HG03139 (cell line): ENCODE results near the gene MRC2.
"Not testable (repeated sequence)": the region's sequence is repeated elsewhere in the genome, so short reads cannot be mapped to it uniquely, and the experiment has no call there.

Experiments
- ATAC-seq: cut with Tn5 transposase; IDR thresholded peaks from one replicate; pipeline ENCODE4 v1.9.1; 2021; ENCODE audit not compliant: unreplicated experiment

Gene MRC2

DNA sequence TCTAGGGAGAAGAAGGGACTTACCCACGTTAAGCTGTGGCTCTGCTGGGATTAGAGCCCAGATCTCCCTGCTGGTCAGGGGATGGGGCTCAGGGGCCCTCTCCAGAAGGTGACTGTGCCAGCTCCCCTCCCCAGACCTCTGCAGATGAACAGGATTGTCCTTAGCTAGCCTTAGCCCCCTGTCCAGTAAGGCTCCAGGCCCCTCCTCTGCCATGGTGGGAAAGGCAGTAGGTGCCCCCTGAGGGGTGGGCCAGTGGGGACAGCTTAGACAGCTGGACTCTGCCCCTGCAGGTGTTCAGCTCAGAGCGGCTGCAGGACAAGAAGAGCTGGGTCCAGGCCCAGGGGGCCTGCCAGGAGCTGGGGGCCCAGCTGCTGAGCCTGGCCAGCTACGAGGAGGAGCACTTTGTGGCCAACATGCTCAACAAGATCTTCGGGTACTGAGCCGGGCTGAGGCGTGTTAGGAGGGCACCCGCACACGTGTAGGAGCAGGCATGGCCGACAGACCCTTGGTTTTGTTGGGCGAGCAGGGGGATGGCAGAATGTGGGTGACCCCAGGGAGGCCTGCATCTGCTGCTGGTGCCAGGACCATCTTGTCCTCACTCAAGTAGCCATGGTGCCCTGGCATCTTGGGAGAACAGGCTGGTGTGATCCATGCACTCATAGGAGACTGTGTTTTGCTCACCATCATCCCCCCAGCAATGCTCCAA is 50.9 kb downstream of the MRC2 start:
- no peak for ATAC-seq

GRCh38 chr17:62679866-62680377 is 52.5 kb downstream of the MRC2 start:
- ATAC-seq = no peak

DNA sequence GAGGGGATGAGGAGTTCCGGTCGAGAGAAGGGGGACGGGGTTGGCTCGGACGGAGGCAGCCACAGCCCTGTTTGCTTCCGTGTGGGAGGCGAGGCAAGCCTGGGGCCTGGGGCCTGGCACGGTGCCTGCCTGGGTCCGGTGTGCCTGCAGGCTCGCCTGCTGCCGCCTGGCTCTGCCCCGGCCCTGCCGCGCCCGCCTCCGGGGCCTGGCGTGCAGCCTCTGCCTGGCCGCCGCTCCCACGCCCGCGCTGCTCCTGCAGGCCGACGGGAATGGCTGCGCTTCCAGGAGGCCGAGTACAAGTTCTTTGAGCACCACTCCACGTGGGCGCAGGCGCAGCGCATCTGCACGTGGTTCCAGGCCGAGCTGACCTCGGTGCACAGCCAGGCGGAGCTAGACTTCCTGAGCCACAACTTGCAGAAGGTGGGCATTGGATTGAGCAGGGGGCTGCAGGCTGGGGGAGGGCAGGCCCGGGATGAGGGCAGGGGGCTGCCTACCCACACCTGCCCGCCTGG is 53.1 kb downstream of the MRC2 start:
- no peak for ATAC-seq

DNA sequence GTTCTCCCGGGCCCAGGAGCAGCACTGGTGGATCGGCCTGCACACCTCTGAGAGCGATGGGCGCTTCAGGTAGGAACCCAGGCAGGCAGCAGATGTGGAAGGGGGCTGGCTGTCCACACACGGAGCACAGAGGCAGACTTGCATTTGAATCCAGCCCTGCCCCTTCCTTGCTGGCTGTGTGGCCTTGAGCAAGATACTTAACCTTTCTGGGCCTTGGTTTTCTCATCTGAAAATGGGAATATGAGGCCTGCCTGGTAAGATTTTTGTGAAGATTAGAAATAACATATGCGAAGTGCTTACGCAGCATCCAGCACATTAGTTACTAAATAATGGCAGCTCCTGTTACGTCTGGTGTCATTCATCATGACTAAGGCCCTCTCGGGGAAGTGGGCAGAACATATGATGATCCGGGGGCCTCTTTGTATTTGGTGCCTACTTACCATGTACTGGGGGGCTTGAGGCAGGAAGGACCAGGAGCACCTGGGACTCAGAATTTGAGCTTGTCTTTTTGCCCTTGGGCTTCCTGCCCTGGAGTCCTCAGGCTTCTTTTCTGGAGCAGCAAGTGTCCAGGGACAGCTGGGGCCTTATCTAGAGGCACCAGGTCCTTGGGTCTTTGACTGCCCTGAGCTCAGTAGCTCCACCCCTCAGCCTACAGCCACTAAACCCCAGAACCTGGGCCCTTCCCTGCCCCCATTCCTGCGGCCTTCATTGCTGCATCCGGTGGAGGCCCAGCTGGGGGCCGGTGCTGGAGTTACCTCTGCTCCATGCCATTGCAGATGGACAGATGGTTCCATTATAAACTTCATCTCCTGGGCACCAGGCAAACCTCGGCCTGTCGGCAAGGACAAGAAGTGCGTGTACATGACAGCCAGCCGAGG is 53.8 kb downstream of the MRC2 start:
- ATAC-seq = no peak

DNA sequence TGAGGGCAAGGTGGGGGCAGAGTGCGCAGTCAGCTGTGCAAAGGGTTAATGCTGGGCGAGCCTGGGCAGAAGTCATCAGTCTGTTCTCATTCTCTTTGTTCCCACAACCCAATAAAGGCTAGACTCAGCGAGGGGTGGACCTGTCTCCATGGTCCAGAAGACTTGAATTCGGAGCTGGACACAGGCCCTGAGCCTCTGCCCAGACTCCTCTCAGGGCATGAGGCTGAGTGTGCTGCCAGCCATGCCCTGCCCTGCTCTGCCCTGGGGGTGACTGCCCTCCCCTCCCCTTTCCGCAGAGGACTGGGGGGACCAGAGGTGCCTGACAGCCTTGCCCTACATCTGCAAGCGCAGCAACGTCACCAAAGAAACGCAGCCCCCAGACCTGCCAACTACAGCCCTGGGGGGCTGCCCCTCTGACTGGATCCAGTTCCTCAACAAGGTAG is 54.5 kb downstream of the MRC2 start:
- no peak for ATAC-seq

DNA sequence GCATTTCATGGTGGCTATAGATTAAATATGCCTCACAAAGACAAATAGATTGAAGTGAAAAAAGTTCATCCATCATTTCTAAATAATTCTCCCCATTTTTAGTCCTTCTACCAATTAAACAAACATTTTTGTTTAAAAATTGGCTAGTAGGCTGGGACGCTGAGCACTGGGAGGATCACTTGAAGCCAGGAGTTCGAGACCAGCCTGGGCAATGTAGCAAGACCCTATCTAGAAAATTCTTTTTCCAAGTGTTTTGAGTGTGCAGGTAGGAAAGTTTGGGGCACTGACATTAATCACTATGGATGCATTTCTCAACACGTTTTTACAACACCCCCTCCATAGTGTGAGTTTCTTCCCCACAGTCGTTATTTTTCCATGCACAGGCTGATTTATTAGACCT is 56.7 kb downstream of the MRC2 start:
- no peak for ATAC-seq

- no peak for ATAC-seq
Measured at GRCh38 chr17:62687997-62688396, 60.5 kb downstream of the MRC2 start.

GRCh38 chr17:62688398-62689160 is 61.1 kb downstream of the MRC2 start:
- no peak for ATAC-seq

- no peak for ATAC-seq
Measured at GRCh38 chr17:62689441-62690167, 62.1 kb downstream of the MRC2 start.

- ATAC-seq = no peak
Measured at GRCh38 chr17:62690168-62690897, 62.9 kb downstream of the MRC2 start.

- ATAC-seq = not testable (repeated sequence)
Measured at GRCh38 chr17:62691589-62691915, 64.1 kb downstream of the MRC2 start.

DNA sequence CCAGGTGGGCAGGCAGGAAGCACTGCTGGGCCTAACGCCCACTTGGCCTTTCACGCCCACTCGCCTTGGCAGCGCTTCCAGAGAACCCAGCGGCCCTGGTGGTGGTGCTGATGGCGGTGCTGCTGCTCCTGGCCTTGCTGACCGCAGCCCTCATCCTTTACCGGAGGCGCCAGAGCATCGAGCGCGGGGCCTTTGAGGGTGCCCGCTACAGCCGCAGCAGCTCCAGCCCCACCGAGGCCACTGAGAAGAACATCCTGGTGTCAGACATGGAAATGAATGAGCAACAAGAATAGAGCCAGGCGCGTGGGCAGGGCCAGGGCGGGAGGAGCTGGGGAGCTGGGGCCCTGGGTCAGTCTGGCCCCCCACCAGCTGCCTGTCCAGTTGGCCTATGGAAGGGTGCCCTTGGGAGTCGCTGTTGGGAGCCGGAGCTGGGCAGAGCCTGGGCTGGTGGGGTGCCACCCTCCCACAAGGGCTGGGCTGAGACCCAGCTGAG is 64.7 kb downstream of the MRC2 start:
- no peak for ATAC-seq

DNA sequence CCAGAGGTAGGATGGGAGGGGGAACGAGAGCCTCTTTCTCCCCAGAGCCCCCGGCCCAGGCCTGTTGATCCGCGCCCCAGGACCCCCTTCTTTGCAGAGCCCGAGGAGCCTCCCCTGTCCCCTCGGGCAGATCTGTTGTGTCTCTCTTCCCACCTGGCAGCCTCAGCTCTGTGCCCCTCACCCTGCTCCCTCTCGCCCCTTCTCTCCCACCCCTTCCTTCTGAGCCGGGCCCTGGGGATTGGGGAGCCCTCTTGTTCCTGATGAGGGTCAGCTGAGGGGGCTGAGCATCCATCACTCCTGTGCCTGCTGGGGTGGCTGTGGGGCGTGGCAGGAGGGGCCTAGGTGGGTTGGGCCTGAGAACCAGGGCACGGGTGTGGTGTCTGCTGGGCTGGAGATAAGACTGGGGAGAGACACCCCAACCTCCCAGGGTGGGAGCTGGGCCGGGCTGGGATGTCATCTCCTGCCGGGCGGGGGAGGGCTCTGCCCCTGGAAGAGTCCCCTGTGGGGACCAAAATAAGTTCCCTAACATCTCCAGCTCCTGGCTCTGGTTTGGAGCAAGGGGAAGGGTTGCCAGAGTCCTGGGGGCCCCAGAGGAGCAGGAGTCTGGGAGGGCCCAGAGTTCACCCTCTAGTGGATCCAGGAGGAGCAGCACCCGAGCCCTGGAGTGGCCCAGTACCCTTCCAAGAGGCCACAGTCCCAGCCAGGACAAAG is 65.4 kb downstream of the MRC2 start:
- no peak for ATAC-seq

DNA sequence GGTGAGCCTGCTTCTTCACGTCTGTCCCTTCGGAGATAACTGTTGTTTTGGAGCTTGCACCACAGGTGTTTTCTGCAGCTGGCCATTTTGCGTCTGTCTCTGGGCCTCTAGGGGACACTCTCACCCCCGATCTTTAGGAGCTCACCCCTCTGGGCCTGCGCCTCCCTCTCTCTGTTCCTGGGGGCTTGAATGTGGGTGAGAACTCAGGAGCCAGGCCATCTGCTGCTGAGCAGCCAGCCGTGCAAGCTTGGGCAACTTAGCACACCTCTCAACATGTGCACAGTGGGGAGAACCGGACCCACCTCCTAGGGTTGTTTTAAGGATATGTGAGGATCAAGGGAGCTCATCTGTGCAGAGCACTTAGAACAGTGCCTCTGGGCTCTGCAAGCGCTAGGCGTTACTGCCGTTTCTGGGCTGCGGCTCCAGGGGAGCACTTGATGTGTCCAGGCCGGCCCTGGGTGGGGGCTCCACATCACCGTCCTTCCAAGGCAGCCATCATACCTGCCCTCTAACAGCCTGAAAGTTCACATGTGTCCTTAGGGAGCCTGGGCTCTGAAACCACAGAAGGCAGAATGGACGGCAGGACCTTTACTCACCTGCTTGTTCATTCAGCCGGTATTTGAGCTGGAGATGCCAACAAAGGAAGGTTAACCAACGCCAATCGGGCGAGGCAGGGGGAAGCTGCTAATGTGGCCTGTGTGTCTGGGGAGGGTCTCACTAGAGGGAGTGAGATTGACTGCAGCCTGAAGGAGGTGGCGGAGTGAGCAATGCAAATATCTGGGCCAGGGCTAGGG is 66.3 kb downstream of the MRC2 start:
- ATAC-seq = no peak

GRCh38 chr17:62695093-62695738 is 67.7 kb downstream of the MRC2 start:
- not testable (repeated sequence) for ATAC-seq

DNA sequence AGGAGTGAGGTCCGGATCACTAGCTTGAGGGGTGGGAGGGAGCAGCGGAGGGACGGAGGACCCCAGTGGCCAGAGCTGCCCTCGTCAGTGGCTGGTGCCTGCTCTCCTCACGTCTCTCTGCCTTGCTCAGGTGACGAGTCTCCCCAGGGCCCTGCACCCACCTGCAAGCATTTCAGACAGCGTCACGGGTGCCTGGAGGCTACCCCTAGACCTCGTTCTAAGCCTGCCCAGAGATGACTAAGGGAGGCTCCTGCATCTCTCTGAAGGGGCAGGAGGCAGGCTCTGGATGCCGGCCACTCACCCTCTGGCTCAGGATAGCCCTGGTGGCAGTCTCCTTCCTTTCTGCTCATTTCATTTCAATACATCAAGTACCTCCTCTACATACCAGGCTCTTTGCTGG is 68.8 kb downstream of the MRC2 start:
- no peak for ATAC-seq

DNA sequence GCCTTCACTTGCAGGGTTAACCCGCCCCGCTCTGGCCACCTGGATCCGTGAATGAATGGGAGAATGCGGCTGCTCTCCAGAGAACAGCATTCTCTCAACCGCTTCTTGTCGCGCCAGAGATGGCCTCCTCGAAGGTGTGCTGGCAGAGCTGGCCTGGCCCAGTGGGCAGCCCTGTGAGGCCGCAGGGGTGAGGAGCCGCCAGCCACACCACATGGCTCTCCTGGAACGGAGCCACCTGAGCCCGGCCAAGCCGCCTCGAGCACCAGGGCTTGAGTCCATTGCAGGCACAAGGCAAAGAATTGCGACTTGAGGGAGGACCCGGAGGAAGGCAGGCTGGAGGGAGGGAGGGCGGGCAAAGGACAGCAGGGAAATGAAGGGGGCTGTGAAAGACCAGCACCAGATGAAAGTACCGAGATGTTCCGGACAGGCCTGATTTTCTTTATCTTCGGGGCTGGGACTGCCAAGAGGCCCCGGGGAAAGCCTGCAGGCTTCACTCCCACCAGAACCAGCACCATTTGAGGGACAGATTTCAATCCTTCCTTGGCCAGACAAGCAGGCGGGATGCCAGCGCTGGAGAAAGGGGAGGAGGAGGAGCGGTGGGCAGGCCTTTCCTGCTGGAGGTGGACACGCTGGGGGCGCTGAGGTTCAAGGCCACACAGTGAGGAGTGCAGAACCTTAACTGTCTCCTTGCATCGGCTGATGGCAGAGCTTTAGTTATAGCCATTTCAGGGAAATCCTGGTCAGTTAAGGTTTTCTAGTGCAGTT is 69.4 kb downstream of the MRC2 start:
- no peak for ATAC-seq
